ENCODE data around the gene STARD3NL. TPM values are rescaled to one million over a fixed set of nuclear protein-coding genes. Genes with fewer than 3 reads are reported as not detected.

STARD3NL gene
- total RNA-seq, 2 experiments from 2014 or later = 16.3 to 21.7 TPM

DNA sequence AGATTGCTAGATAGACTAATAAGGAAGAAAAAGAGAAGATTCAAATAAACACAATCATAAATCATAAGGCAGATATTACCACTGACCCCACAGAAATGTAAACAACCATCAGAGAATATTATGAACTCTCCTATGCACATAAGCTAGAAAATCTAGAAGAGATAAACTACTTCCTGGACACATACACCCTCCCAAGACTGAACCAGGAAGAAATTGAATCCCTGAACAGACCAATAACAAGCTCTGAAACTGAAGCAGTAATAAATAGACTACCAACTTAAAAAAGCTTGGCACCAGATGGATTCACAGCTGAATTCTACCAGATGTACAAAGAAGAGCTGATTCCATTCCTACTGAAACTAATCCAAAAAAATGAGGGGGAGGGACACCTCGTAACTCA is 24.5 kb upstream of the STARD3NL start:
- Histone ChIP-seq H3K4me1 (ENCODE audit: insufficient read depth, low read length, poor library complexity, severe bottlenecking) (no peaks in the 10 kb centered on the region), H3K4me2 (ENCODE audit: low read length) (no peak overlapping the region), H3K9me2 (ENCODE audit: insufficient read depth, low read length) (no peaks in the 10 kb centered on the region), H3K9me3 (ENCODE audit: low read length) (no peaks in the 10 kb centered on the region), H4K20me1 (ENCODE audit: insufficient read depth, low read length) (no peaks in the 10 kb centered on the region), H3K4me3 (ENCODE audit: low read depth, low read length, poor library complexity, severe bottlenecking) (no peak overlapping the region), H3K79me2 (ENCODE audit: insufficient read depth, low read depth, low read length) (no peaks in the 10 kb centered on the region), H2AFZ (ENCODE audit: low read length) (no peak overlapping the region), H3K27ac (ENCODE audit: low read depth, low read length, poor library complexity, severe bottlenecking) (no peak overlapping the region), H3K36me3 (ENCODE audit: insufficient read depth, low read length) (no peaks in the 10 kb centered on the region)
- DNase-seq (ENCODE audit: low spot score) = no peak
- no peak for TF ChIP-seq EZH2phosphoT487 (IDR thresholded peaks at IDR 0.05; ENCODE audit: borderline replicate concordance, low read depth, low read length)
- TF ChIP-seq, protein P1, sequence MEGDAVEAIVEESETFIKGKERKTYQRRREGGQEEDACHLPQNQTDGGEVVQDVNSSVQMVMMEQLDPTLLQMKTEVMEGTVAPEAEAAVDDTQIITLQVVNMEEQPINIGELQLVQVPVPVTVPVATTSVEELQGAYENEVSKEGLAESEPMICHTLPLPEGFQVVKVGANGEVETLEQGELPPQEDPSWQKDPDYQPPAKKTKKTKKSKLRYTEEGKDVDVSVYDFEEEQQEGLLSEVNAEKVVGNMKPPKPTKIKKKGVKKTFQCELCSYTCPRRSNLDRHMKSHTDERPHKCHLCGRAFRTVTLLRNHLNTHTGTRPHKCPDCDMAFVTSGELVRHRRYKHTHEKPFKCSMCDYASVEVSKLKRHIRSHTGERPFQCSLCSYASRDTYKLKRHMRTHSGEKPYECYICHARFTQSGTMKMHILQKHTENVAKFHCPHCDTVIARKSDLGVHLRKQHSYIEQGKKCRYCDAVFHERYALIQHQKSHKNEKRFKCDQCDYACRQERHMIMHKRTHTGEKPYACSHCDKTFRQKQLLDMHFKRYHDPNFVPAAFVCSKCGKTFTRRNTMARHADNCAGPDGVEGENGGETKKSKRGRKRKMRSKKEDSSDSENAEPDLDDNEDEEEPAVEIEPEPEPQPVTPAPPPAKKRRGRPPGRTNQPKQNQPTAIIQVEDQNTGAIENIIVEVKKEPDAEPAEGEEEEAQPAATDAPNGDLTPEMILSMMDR (conservative IDR thresholded peaks at IDR 0.05; ENCODE audit: low read length) = no peak
- CTCF ChIA-PET (ENCODE audit: unreplicated experiment) = no interaction called here
- no TSS peak for BruUV-seq (replicated peaks)
- intact Hi-C loops (cut with micrococcal nuclease; ENCODE audit: unreplicated experiment) = no loop called here
- POLR2A ChIA-PET = interaction anchor here (1.5 kb wide), 1 partner anchor 24 kb away, joined by 3 read pairs; the partner anchor contains the start of gene STARD3NL

DNA sequence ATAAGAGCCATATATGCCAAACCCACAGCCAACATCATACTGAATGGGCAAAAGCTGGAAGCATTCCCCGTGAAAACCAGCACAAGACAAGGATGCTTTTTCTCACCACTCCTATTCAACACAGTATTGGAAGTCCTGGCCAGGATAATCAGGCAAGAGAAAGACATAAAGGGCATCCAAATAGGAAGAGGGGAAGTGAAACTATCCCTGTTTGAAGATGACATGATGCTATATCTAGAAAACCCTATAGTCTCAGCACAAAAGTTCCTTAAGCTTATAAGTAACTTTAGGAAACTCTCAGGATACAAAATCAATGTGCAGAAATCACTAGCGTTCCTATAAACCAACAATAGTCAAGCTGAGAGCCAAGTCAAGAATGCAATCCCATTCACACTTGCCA is 23.8 kb upstream of the STARD3NL start:
- POLR2A ChIA-PET = interaction anchor here (1.5 kb wide), 1 partner anchor 24 kb away, joined by 3 read pairs; the partner anchor contains the start of gene STARD3NL
- no peaks in the 10 kb centered on the region for H4K20me1 ChIP-seq (ENCODE audit: insufficient read depth, low read length)
- H3K4me2 ChIP-seq (ENCODE audit: low read length) = no peak overlapping the region
- no peaks in the 10 kb centered on the region for H3K36me3 ChIP-seq (ENCODE audit: insufficient read depth, low read length)
- H3K4me3 ChIP-seq (ENCODE audit: low read depth, low read length, poor library complexity, severe bottlenecking) = no peak overlapping the region
- no peak overlapping the region for H3K27ac ChIP-seq (ENCODE audit: low read depth, low read length, poor library complexity, severe bottlenecking)
- no peaks in the 10 kb centered on the region for H3K9me2 ChIP-seq (ENCODE audit: insufficient read depth, low read length)
- no peak for DNase-seq (ENCODE audit: low spot score)
- no TSS peak for BruUV-seq (replicated peaks)
- no peaks in the 10 kb centered on the region for H3K79me2 ChIP-seq (ENCODE audit: insufficient read depth, low read depth, low read length)
- CTCF ChIA-PET (ENCODE audit: unreplicated experiment) = no interaction called here
- no peaks in the 10 kb centered on the region for H3K9me3 ChIP-seq (ENCODE audit: low read length)
- TF ChIP-seq, protein P1 (conservative IDR thresholded peaks at IDR 0.05; ENCODE audit: low read length) = no peak
- no peak for TF ChIP-seq EZH2phosphoT487 (IDR thresholded peaks at IDR 0.05; ENCODE audit: borderline replicate concordance, low read depth, low read length)
- no peak overlapping the region for H2AFZ ChIP-seq (ENCODE audit: low read length)
- H3K4me1 ChIP-seq (ENCODE audit: insufficient read depth, low read length, poor library complexity, severe bottlenecking) = no peaks in the 10 kb centered on the region
- intact Hi-C loops (cut with micrococcal nuclease; ENCODE audit: unreplicated experiment) = no loop called here

DNA sequence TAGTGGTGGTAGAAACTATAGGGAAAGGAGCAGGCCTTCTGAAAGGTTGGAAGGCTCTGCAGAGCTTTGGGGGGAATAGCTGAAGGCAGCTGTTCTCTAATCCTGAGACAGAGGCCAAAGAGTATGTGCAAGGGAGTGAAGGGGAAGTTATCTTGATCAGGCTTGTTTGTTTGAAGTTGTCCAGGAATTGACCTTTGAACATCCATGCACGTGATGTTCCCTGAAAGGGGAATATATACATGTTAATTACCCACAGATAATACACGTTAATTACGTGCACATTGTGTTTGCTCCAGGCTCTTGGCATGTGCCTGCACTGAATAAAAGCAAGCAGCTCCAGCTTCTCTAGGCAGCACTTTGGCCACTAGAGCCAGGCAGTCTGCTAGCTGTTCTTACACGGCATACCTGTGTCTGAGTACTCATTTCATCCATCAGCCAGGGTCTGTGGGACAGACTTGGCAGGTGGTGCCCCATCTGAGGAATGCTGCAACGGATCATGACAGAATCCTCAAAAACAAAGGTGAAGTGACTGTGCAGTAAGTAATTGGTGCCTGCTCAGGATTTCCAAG is 18.0 kb upstream of the STARD3NL start:
- DNase-seq (ENCODE audit: low spot score) = no peak
- no peaks in the 10 kb centered on the region for H3K9me3 ChIP-seq (ENCODE audit: low read length)
- H3K4me1 ChIP-seq (ENCODE audit: insufficient read depth, low read length, poor library complexity, severe bottlenecking) = no peaks in the 10 kb centered on the region
- intact Hi-C loops (cut with micrococcal nuclease; ENCODE audit: unreplicated experiment) = no loop called here
- H4K20me1 ChIP-seq (ENCODE audit: insufficient read depth, low read length) = no peaks in the 10 kb centered on the region
- H2AFZ ChIP-seq (ENCODE audit: low read length) = no peak overlapping the region
- ChIA-PET POLR2A (interaction anchor here (0.6 to 0.9 kb wide), 2 partner anchors 167 to 239 kb away, joined by 3 read pairs; no protein-coding TSS in a partner anchor), CTCF (ENCODE audit: unreplicated experiment) (no interaction called here)
- no peak overlapping the region for H3K4me2 ChIP-seq (ENCODE audit: low read length)
- H3K36me3 ChIP-seq (ENCODE audit: insufficient read depth, low read length) = no peaks in the 10 kb centered on the region
- H3K4me3 ChIP-seq (ENCODE audit: low read depth, low read length, poor library complexity, severe bottlenecking) = no peak overlapping the region
- no peaks in the 10 kb centered on the region for H3K9me2 ChIP-seq (ENCODE audit: insufficient read depth, low read length)
- BruUV-seq (replicated peaks) = no TSS peak
- H3K27ac ChIP-seq (ENCODE audit: low read depth, low read length, poor library complexity, severe bottlenecking) = no peak overlapping the region
- H3K79me2 ChIP-seq (ENCODE audit: insufficient read depth, low read depth, low read length) = no peaks in the 10 kb centered on the region
- TF ChIP-seq, protein P1 (conservative IDR thresholded peaks at IDR 0.05; ENCODE audit: low read length) = no peak
- TF ChIP-seq EZH2phosphoT487 (IDR thresholded peaks at IDR 0.05; ENCODE audit: borderline replicate concordance, low read depth, low read length) = no peak
